NCI-H748 treated with DMSO at 0.1 percent for 48 hours (cell line): Measurements from ENCODE around the gene RAI2.

Experiments
- DNase-seq: peaks from one replicate; lab custom pipeline; 2025; lab: John Stamatoyannopoulos, UW

RAI2 gene

GRCh38 chrX:17860811-17861488, at the start of gene RAI2:
TSS of gene RAI2 (minus strand) at chrX:17861298. CDS start at chrX:17802010, 59,288 bp downstream.
- DNase-seq = peak; percentile 58

- no peak for DNase-seq
These were observed 27.3 kb upstream of the RAI2 start for GRCh38 chrX:17888421-17888820.

- DNase-seq = no peak
These were observed 21.6 kb upstream of the RAI2 start for GRCh38 chrX:17882680-17883079.

GRCh38 chrX:17878028-17878670, 17.1 kb upstream of the RAI2 start:
- no peak for DNase-seq

- DNase-seq = no peak
These were observed 15.0 kb upstream of the RAI2 start for GRCh38 chrX:17876135-17876534.

GRCh38 chrX:17869580-17869979, 8.5 kb upstream of the RAI2 start:
- DNase-seq = no peak

GRCh38 chrX:17861489-17862011, 452 bp upstream of the RAI2 start:
- DNase-seq = peak; percentile 53

GRCh38 chrX:17860179-17860780, 818 bp downstream of the RAI2 start:
- DNase-seq = no peak

- DNase-seq = peak; percentile 37
These were observed 1.4 kb downstream of the RAI2 start for GRCh38 chrX:17859609-17860178.

- no peak for DNase-seq
These were observed 6.6 kb downstream of the RAI2 start for GRCh38 chrX:17854531-17854930.

GRCh38 chrX:17854069-17854468, 7.0 kb downstream of the RAI2 start:
- no peak for DNase-seq

- no peak for DNase-seq
These were observed 9.2 kb downstream of the RAI2 start for GRCh38 chrX:17851874-17852273.

- no peak for DNase-seq
These were observed 12.4 kb downstream of the RAI2 start for GRCh38 chrX:17848545-17849265.

GRCh38 chrX:17846045-17846444, 15.1 kb downstream of the RAI2 start:
- no peak for DNase-seq

GRCh38 chrX:17844236-17844635, 16.9 kb downstream of the RAI2 start:
- no peak for DNase-seq

- no peak for DNase-seq
These were observed 18.2 kb downstream of the RAI2 start for GRCh38 chrX:17842769-17843525.

- DNase-seq = no peak
These were observed 21.8 kb downstream of the RAI2 start for GRCh38 chrX:17839269-17839668.

- DNase-seq = no peak
These were observed 24.3 kb downstream of the RAI2 start for GRCh38 chrX:17836830-17837229.

GRCh38 chrX:17833954-17834353, 27.1 kb downstream of the RAI2 start:
- DNase-seq = no peak

- DNase-seq = no peak
These were observed 29.8 kb downstream of the RAI2 start for GRCh38 chrX:17831255-17831654.

- no peak for DNase-seq
These were observed 30.9 kb downstream of the RAI2 start for GRCh38 chrX:17830211-17830610.
